H1 (cell line): ENCODE data around the gene GNG4. TPM values are rescaled to one million over a fixed set of nuclear protein-coding genes. Genes with fewer than 3 reads are reported as not detected.

ENCODE experiments used
- CTCF ChIA-PET: fragments of 300-600 bp; sonication (Branson Sonifier 250); formaldehyde crosslinking; loops from one replicate; lab custom pipeline; 2021; ENCODE audit not compliant: partially characterized antibody; lab: Charles Lee
- POLR2A ChIA-PET: fragments of 300-600 bp; sonication (Branson Sonifier 250); formaldehyde crosslinking; loops from one replicate; lab custom pipeline; 2021; ENCODE audit warnings: inconsistent platforms; ENCODE audit not compliant: partially characterized antibody; lab: Charles Lee
- DNase-seq, 2 experiments: peaks; one replicate each; pipeline versions ENCODE4 v3.0.0 to v3.0.0-alpha.2; 2010 to 2022; ENCODE audit warnings: low spot score in 2 of 2, low read depth in 1 of 2, mixed read lengths in 1 of 2
- FAIRE-seq: peaks from 2 replicates; lab custom pipeline; 2011; peaks lifted over from hg19 to GRCh38; lab: Jason Lieb, UNC
- H2AFZ ChIP-seq: 2 replicates; pipeline ENCODE4 v1.8.1; 2012; ENCODE audit warnings: low read length, inconsistent platforms
- H2AK5ac ChIP-seq: 2 replicates; pipeline ENCODE4 v1.6.1; 2013; ENCODE audit warnings: low read depth, low read length
- H2BK120ac ChIP-seq: replicated peaks from 2 replicates; pipeline ENCODE3; 2013; ENCODE audit warnings: low read depth, low read length, inconsistent platforms
- H2BK12ac ChIP-seq: 2 replicates; pipeline ENCODE4 v1.6.1; 2013; ENCODE audit warnings: low read depth, low read length
- H2BK15ac ChIP-seq: 2 replicates; pipeline ENCODE4 v1.6.1; 2013; ENCODE audit warnings: low read length
- H2BK20ac ChIP-seq: 2 replicates; pipeline ENCODE4 v1.6.1; 2013; ENCODE audit warnings: low read length
- H2BK5ac ChIP-seq: 2 replicates; pipeline ENCODE4 v1.6.1; 2013; ENCODE audit warnings: low read depth, low read length
- H3K14ac ChIP-seq: 2 replicates; pipeline ENCODE4 v1.6.1; 2013; ENCODE audit warnings: inconsistent platforms; ENCODE audit not compliant: insufficient read length
- H3K18ac ChIP-seq: 2 replicates; pipeline ENCODE4 v1.6.1; 2013; ENCODE audit warnings: low read length; ENCODE audit errors: extremely low read depth
- H3K23ac ChIP-seq: 2 replicates; pipeline ENCODE4 v1.6.1; 2013; ENCODE audit warnings: inconsistent platforms; ENCODE audit not compliant: insufficient read length
- H3K23me2 ChIP-seq: 2 replicates; pipeline ENCODE4 v1.6.1; 2013; ENCODE audit warnings: low read depth, low read length
- H3K27ac ChIP-seq: 2 replicates; pipeline ENCODE4 v1.6.1; 2011; ENCODE audit warnings: low read depth, low read length, inconsistent platforms
- H3K27me3 ChIP-seq, 4 experiments: replicated peaks in 1 of 4; 1 replicate in 1 of 4; 2 replicates in 3 of 4; pipeline versions ENCODE4 v1.6.1 to v1.8.1; 2011 to 2013; ENCODE audit warnings: low read length in 3 of 4, mild to moderate bottlenecking in 3 of 4, inconsistent platforms in 2 of 4, mixed read lengths in 2 of 4, moderate library complexity in 1 of 4; ENCODE audit not compliant: control insufficient read depth in 3 of 4, insufficient read depth in 3 of 4; ENCODE audit errors: extremely low read depth in 1 of 4
- H3K36me3 ChIP-seq, 4 experiments: 2 replicates each; pipeline versions ENCODE4 v1.6.1 to v1.8.1; 2011 to 2013; ENCODE audit warnings: mild to moderate bottlenecking in 4 of 4, low read length in 3 of 4, moderate library complexity in 2 of 4, control low read depth in 1 of 4, inconsistent platforms in 1 of 4; ENCODE audit not compliant: insufficient read depth in 4 of 4, control insufficient read depth in 2 of 4
- H3K4ac ChIP-seq: replicated peaks from 2 replicates; pipeline ENCODE3; 2013; ENCODE audit warnings: low read length, low read depth, mixed read lengths, inconsistent platforms; ENCODE audit not compliant: insufficient read length
- H3K4me1 ChIP-seq, 4 experiments: replicated peaks in 1 of 4; 1 replicate in 1 of 4; 2 replicates in 3 of 4; pipeline versions ENCODE4 v1.6.1 to v1.8.1; 2011 to 2013; ENCODE audit warnings: low read length in 3 of 4, inconsistent platforms in 2 of 4, mixed read lengths in 1 of 4; ENCODE audit not compliant: insufficient read depth in 4 of 4, control insufficient read depth in 3 of 4
- H3K4me2 ChIP-seq, 2 experiments: 2 replicates each; pipeline versions ENCODE4 v1.6.1 to v1.8.1; 2011 to 2013; ENCODE audit warnings: low read depth in 2 of 2, low read length in 2 of 2, control low read depth in 1 of 2, inconsistent platforms in 1 of 2, mild to moderate bottlenecking in 1 of 2; ENCODE audit not compliant: insufficient read depth in 1 of 2
- H3K4me3 ChIP-seq, 4 experiments: fragments of 200-600, 300-600 bp in 1 of 4; sonication (generic), shearing (Covaris generic), sonication (Bioruptor Twin) in 1 of 4; 2 replicates each; pipeline versions ENCODE4 v1.5.1 to v1.8.1; 2011 to 2016; ENCODE audit warnings: low read length in 4 of 4, low read depth in 3 of 4, control low read depth in 2 of 4, inconsistent platforms in 2 of 4, mild to moderate bottlenecking in 2 of 4, mixed read lengths in 1 of 4, moderate library complexity in 1 of 4; ENCODE audit not compliant: insufficient read depth in 2 of 4; ENCODE audit errors: extremely low read depth in 1 of 4
- H3K56ac ChIP-seq: replicated peaks from 2 replicates; pipeline ENCODE3; 2013; ENCODE audit warnings: low read depth, mild to moderate bottlenecking, mixed read lengths, low read length, inconsistent platforms; ENCODE audit not compliant: insufficient read length
- H3K79me1 ChIP-seq: 2 replicates; pipeline ENCODE4 v1.6.1; 2013; ENCODE audit warnings: low read depth, low read length, control low read depth
- H3K79me2 ChIP-seq, 2 experiments: 2 replicates each; pipeline versions ENCODE4 v1.6.1 to v1.8.1; 2012 to 2013; ENCODE audit warnings: low read length in 2 of 2, mild to moderate bottlenecking in 2 of 2, inconsistent platforms in 1 of 2; ENCODE audit not compliant: insufficient read depth in 2 of 2, control insufficient read depth in 1 of 2
- H3K9ac ChIP-seq, 4 experiments: replicated peaks in 1 of 4; 1 replicate in 1 of 4; 2 replicates in 3 of 4; pipeline versions ENCODE4 v1.6.1 to v1.8.1; 2011 to 2013; ENCODE audit warnings: low read depth in 3 of 4, low read length in 3 of 4, control low read depth in 2 of 4, mild to moderate bottlenecking in 2 of 4, moderate library complexity in 2 of 4, inconsistent platforms in 1 of 4; ENCODE audit errors: extremely low read depth in 1 of 4
- H3K9me3 ChIP-seq, 2 experiments: 2 replicates each; pipeline versions ENCODE4 v1.6.1 to v1.8.1; 2012 to 2013; ENCODE audit warnings: mild to moderate bottlenecking in 2 of 2, moderate library complexity in 2 of 2, control low read depth in 1 of 2, inconsistent platforms in 1 of 2, low read depth in 1 of 2, low read length in 1 of 2, mixed read lengths in 1 of 2; ENCODE audit not compliant: insufficient read depth in 2 of 2
- H4K20me1 ChIP-seq, 2 experiments: replicated peaks in 1 of 2; 2 replicates each; pipeline versions ENCODE3 to v1.8.1; 2011 to 2013; ENCODE audit warnings: inconsistent platforms in 2 of 2, low read length in 2 of 2, mild to moderate bottlenecking in 1 of 2; ENCODE audit not compliant: insufficient read depth in 2 of 2, control insufficient read depth in 1 of 2
- H4K5ac ChIP-seq: 2 replicates; pipeline ENCODE4 v1.6.1; 2013; ENCODE audit warnings: low read length, low read depth, mixed read lengths, inconsistent platforms; ENCODE audit not compliant: insufficient read length
- H4K8ac ChIP-seq: 2 replicates; pipeline ENCODE4 v1.8.0; 2013; ENCODE audit warnings: mild to moderate bottlenecking, moderate library complexity, low read length, inconsistent platforms; ENCODE audit not compliant: insufficient read depth; ENCODE audit errors: extremely low read depth
- H4K91ac ChIP-seq: replicated peaks from 2 replicates; pipeline ENCODE3; 2013; ENCODE audit warnings: low read length, mixed read lengths, inconsistent platforms; ENCODE audit not compliant: insufficient read length
- CBX5 ChIP-seq: fragments of 300-800, 300-1000 bp; sonication (generic); IDR thresholded peaks from 2 replicates; pipeline ENCODE4 v1.7.1; 2016; ENCODE audit warnings: antibody characterized with exemption, low read length, low read depth
- CTCF ChIP-seq, 3 experiments: IDR thresholded peaks; 1 replicate in 2 of 3; 2 replicates in 1 of 3; pipeline versions ENCODE4 v1.5.1 to v1.6.1; 2011; ENCODE audit warnings: low read length in 3 of 3, mild to moderate bottlenecking in 3 of 3, inconsistent platforms in 2 of 3, low read depth in 1 of 3, moderate library complexity in 1 of 3; ENCODE audit not compliant: insufficient read depth in 1 of 3; ENCODE audit errors: control extremely low read depth in 1 of 3
- EZH2 ChIP-seq: fragments of 200-600 bp; sonication (generic); IDR thresholded peaks from 2 replicates; pipeline ENCODE4 v1.7.1; 2012; ENCODE audit warnings: low read depth, mild to moderate bottlenecking, moderate library complexity, low read length, inconsistent platforms; ENCODE audit not compliant: severe bottlenecking
- HDAC2 ChIP-seq, 2 experiments: fragments of 300-600 bp in 1 of 2; sonication (generic) in 1 of 2; IDR thresholded peaks; 2 replicates each; pipeline ENCODE4 v1.6.1; 2011 to 2012; ENCODE audit warnings: low read depth in 2 of 2, low read length in 2 of 2, mild to moderate bottlenecking in 2 of 2, moderate library complexity in 2 of 2, borderline replicate concordance in 1 of 2, inconsistent platforms in 1 of 2
- RNF2 ChIP-seq: fragments of 200-900, 300-1000 bp; sonication (generic); IDR thresholded peaks from 2 replicates; pipeline ENCODE4 v1.7.1; 2016; ENCODE audit warnings: borderline replicate concordance, low read depth, mild to moderate bottlenecking, antibody characterized with exemption, low read length; ENCODE audit not compliant: poor library complexity, severe bottlenecking; ENCODE audit errors: missing control alignments
- WGBS, 2 experiments: shearing (Covaris generic) in 1 of 2; methylation state at CpG; one replicate each; pipeline versions ENCODE4 v1.1.6 to v1.1.7; 2013 to 2015; ENCODE audit warnings: low lambda C conversion rate in 2 of 2, mixed read lengths in 2 of 2, inconsistent platforms in 1 of 2, low coverage in 1 of 2, missing lambda C conversion rate in 1 of 2; ENCODE audit not compliant: insufficient replicate concordance in 2 of 2, insufficient coverage in 1 of 2, insufficient read length in 1 of 2; ENCODE audit errors: extremely low coverage in 1 of 2, missing lambda C conversion rate in 1 of 2; 5-methylcytosine and 5-hydroxymethylcytosine counted together
- polyA plus RNA-seq, 7 experiments: library from polyadenylated mRNA; depleted of rRNA in 3 of 7; stranded (reverse) in 5 of 7; unstranded in 2 of 7; fragments of >200 nt in 5 of 7; fragments of 200-250 nt in 2 of 7; gene quantifications; 1 replicate in 5 of 7; 2 replicates in 1 of 7; 4 replicates in 1 of 7; pipeline versions ENCODE4 v1.2.1 to v1.2.3, GENCODE V29; 2011 to 2013; ENCODE audit warnings: missing spikeins in 2 of 7, mixed read lengths in 2 of 7
- total RNA-seq: library from RNA; stranded (reverse); fragmentation: NEBNext Ultra II Directional; extraction: Animal tissue kit (Norgen Biotek cat#: 25700); gene quantifications from 2 replicates; pipeline ENCODE4 v1.2.1, GENCODE V29; 2021

The GNG4 gene
- total and polyA plus RNA-seq, 2 of the 8 experiments (the other 6 are each of a cell fraction or from before 2014, with no cell fraction given): 95.5 to 96.8 TPM

- Histone ChIP-seq H3K79me2 (no peaks in the 10 kb centered on the region), H3K9me3 (no peaks in the 10 kb centered on the region), H2BK5ac (0 out of 2 replicates have a peak overlapping the region, but pooled peaks have one; percentile 24), H3K79me1 (0 out of 2 replicates have a peak, but pooled peaks cover 2% of the 10 kb centered on the region), H3K4me2 (no peak overlapping the region), H2AK5ac (no peak overlapping the region), H2AFZ (no peak overlapping the region), H2BK20ac (no peak overlapping the region), H3K27ac (no peak overlapping the region), H4K8ac (no peak overlapping the region), H3K14ac (no peak overlapping the region), H3K18ac (no peak overlapping the region), H2BK12ac (no peak overlapping the region), H4K5ac (no peak overlapping the region), H3K56ac (no peak overlapping the region), H3K36me3 (peaks cover 0 to 8% (median 4%) of the 10 kb centered on the region in 4 experiments; a peak in 4 of 8 replicates), H3K4me3 (no peak overlapping the region), H2BK15ac (no peak overlapping the region), H4K20me1 (no peaks in the 10 kb centered on the region), H3K9ac (no peak overlapping the region), H4K91ac (no peak overlapping the region), H2BK120ac (no peak overlapping the region), H3K4ac (no peak overlapping the region), H3K4me1 (no peaks in the 10 kb centered on the region), H3K27me3 (no peaks in the 10 kb centered on the region), H3K23me2 (no peaks in the 10 kb centered on the region), H3K23ac (no peak overlapping the region)
- DNase-seq (no peak), FAIRE-seq (no peak)
- ChIA-PET CTCF (interaction anchor here (0.6 kb wide), 1 partner anchor 21 kb away, joined by 3 read pairs; no protein-coding TSS in a partner anchor), POLR2A (no interaction called here)
- WGBS, 2 experiments: 96% methylated on average over 6 of the region's 6 CpGs; no CpG with 5 or more reads in 1 of the 2 experiments
- TF ChIP-seq HDAC2 (IDR thresholded peaks at IDR 0.05; ENCODE audit: borderline replicate concordance in 1 of 2, low read depth in 2 of 2, low read length in 2 of 2): no peak
- no peak for TF ChIP-seq RNF2
- TF ChIP-seq EZH2: no peak
- no peak for TF ChIP-seq CBX5
- TF ChIP-seq CTCF (IDR thresholded peaks at IDR 0.05; ENCODE audit: control extremely low read depth in 1 of 3, insufficient read depth in 1 of 3, low read depth in 1 of 3, low read length in 3 of 3): no peak
These were observed 74.0 kb downstream of the GNG4 start for GRCh38 chr1:235575597-235575996.
